BE2C (cell line): ENCODE measurements around the gene FOXO3.

ENCODE experiments used
- DNase-seq: peaks from one replicate; pipeline ENCODE4 v3.0.0-alpha.2; 2020
- H3K27me3 ChIP-seq: fragments of 250-450 bp; sonication (Bioruptor Pico); 2 replicates; pipeline ENCODE4 v1.5.1; 2020; ENCODE audit warnings: mild to moderate bottlenecking
- H3K36me3 ChIP-seq: fragments of 250-450 bp; sonication (Bioruptor Pico); 2 replicates; pipeline ENCODE4 v1.5.1; 2020; ENCODE audit warnings: mild to moderate bottlenecking
- H3K4me1 ChIP-seq: fragments of 250-450 bp; sonication (Bioruptor Pico); 2 replicates; pipeline ENCODE4 v1.5.1; 2020
- H3K4me3 ChIP-seq: 2 replicates; pipeline ENCODE4 v1.5.1; 2011; ENCODE audit warnings: low read depth, low read length
- H3K9me3 ChIP-seq: fragments of 250-450 bp; sonication (Bioruptor Pico); 2 replicates; pipeline ENCODE4 v1.5.1; 2020
- CTCF ChIP-seq: IDR thresholded peaks from 2 replicates; pipeline ENCODE4 v1.5.1; 2012; ENCODE audit warnings: mild to moderate bottlenecking, low read depth, low read length

Gene FOXO3

GRCh38 chr6:108618623-108619152, 58.0 kb downstream of the FOXO3 start:
- H3K27me3 ChIP-seq: no peaks in the 10 kb centered on the region
- H3K4me3 ChIP-seq: no peak overlapping the region
- no peak for DNase-seq
- TF ChIP-seq CTCF: no peak
- no peaks in the 10 kb centered on the region for H3K9me3 ChIP-seq
- H3K4me1 ChIP-seq: peaks cover 11% of the 10 kb centered on the region
- no peaks in the 10 kb centered on the region for H3K36me3 ChIP-seq

GRCh38 chr6:108619431-108620197, 58.9 kb downstream of the FOXO3 start:
- Histone ChIP-seq H3K4me3 (no peak overlapping the region), H3K27me3 (no peaks in the 10 kb centered on the region), H3K36me3 (no peaks in the 10 kb centered on the region), H3K4me1 (peaks cover 11% of the 10 kb centered on the region), H3K9me3 (no peaks in the 10 kb centered on the region)
- no peak for TF ChIP-seq CTCF
- DNase-seq: no peak

- no peaks in the 10 kb centered on the region for H3K27me3 ChIP-seq
- H3K36me3 ChIP-seq: no peaks in the 10 kb centered on the region
- no peak overlapping the region for H3K4me3 ChIP-seq
- peaks cover 11% of the 10 kb centered on the region for H3K4me1 ChIP-seq
- no peaks in the 10 kb centered on the region for H3K9me3 ChIP-seq
- no peak for DNase-seq
- TF ChIP-seq CTCF: no peak
Observed at GRCh38 chr6:108621117-108621516, 60.4 kb downstream of the FOXO3 start.

GRCh38 chr6:108622641-108623298, 62.1 kb downstream of the FOXO3 start:
- no peaks in the 10 kb centered on the region for H3K9me3 ChIP-seq
- peaks cover 11% of the 10 kb centered on the region for H3K4me1 ChIP-seq
- peak; percentile 69 for DNase-seq

GRCh38 chr6:108623995-108624394, 63.3 kb downstream of the FOXO3 start:
- DNase-seq: no peak
- Histone ChIP-seq H3K4me1 (peaks cover 11% of the 10 kb centered on the region), H3K36me3 (no peaks in the 10 kb centered on the region), H3K9me3 (no peaks in the 10 kb centered on the region), H3K27me3 (no peaks in the 10 kb centered on the region), H3K4me3 (no peak overlapping the region)
- no peak for TF ChIP-seq CTCF

More at GRCh38 chr6:108622641-108623298, 62.1 kb downstream of the FOXO3 start:
- no peaks in the 10 kb centered on the region for H3K36me3 ChIP-seq
- H3K27me3 ChIP-seq: no peaks in the 10 kb centered on the region
- no peak overlapping the region for H3K4me3 ChIP-seq
- TF ChIP-seq CTCF: peak; percentile 35

GRCh38 chr6:108625581-108625980, 64.9 kb downstream of the FOXO3 start:
- H3K4me3 ChIP-seq: no peak overlapping the region
- no peaks in the 10 kb centered on the region for H3K36me3 ChIP-seq
- no peaks in the 10 kb centered on the region for H3K9me3 ChIP-seq
- no peak for TF ChIP-seq CTCF
- peaks cover 3% of the 10 kb centered on the region; the same call in 1 of the 2 replicates for H3K4me1 ChIP-seq
- no peak for DNase-seq
- no peaks in the 10 kb centered on the region for H3K27me3 ChIP-seq
